Measurements from ENCODE around the gene C2orf92.
"Not testable (repeated sequence)": the region's sequence is repeated elsewhere in the genome, so short reads cannot be mapped to it uniquely, and the experiment has no call there.

C2orf92 gene

DNA sequence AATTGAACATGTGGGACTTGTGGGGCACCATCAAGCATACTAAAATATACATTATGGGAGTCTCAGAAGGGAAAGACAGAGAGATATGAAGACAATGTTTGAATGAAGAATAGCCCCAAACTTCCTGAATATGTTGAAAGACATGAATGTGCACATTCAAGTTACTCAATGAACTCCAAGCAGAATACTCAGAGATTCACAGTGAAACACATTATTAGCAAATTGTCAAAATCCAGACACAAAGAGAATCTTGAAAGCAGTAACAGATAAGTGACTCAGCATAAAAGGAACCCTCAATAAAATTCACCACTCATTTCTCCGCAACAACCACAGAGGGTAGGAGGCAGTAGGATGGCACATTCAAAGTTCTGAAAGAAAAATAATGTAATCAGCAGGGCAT, 8.8 kb downstream of the C2orf92 start:
- no peak overlapping the region for H3K4me3 ChIP-seq (ENCODE audit: low read length)
- DNase-seq (ENCODE audit: low read depth, low spot score) = no peak

- not testable (repeated sequence) for H3K4me3 ChIP-seq (ENCODE audit: low read length); DNase-seq (ENCODE audit: low read depth, low spot score)
These were observed 17.7 kb downstream of the C2orf92 start for GRCh38 chr2:97687235-97687634.

GRCh38 chr2:97688062-97688827, 18.7 kb downstream of the C2orf92 start:
- H3K4me3 ChIP-seq (ENCODE audit: low read length) = no peak overlapping the region

DNA sequence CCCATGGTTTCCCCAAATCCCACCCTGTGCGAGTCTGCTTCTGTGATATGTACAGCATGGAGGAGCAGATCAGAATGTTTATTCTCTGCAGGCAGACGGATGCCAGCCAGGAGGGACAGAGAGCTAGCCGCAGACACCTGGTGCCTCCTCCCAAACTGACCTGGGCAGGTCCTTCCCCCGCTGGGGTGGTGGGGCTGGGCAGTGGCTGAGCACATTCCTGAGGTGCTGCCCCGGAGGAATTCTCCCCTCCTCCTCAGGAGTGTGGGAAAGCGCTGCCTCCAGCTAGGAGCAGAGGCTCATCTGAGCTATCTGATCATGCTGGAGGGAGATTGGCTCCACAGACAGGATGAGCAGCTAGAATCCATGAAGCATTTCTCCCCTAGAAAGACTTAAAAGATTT, 21.7 kb downstream of the C2orf92 start:
- no peak for DNase-seq (ENCODE audit: low read depth, low spot score)
- H3K4me3 ChIP-seq (ENCODE audit: low read length) = no peak overlapping the region

More at GRCh38 chr2:97688062-97688827, 18.7 kb downstream of the C2orf92 start:
- no peak for DNase-seq (ENCODE audit: low read depth, low spot score)

GRCh38 chr2:97693476-97693875, 24.0 kb downstream of the C2orf92 start:
- H3K4me3 ChIP-seq (ENCODE audit: low read length) = no peak overlapping the region
- DNase-seq (ENCODE audit: low read depth, low spot score) = no peak

DNA sequence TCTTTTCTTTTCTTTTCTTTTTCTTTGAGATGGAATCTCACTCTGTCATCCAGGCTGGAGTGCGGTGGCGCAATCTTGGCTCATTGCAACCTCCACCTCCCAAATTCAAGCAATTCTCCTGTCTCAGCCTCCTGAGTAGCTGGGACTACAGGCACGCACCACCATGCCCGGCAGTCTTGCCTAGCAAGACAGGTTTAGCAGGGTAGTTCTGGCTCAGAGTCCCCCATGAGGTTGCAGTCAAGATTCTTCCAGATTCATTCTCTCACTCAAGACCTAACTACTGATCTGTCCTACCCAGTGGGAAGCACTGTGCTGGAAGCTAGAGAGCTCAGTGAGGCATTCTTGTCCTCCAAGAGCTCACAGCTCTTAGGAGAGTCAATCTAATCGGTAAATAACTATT, 26.2 kb downstream of the C2orf92 start:
- DNase-seq (ENCODE audit: low read depth, low spot score) = no peak
- no peak overlapping the region for H3K4me3 ChIP-seq (ENCODE audit: low read length)

DNA sequence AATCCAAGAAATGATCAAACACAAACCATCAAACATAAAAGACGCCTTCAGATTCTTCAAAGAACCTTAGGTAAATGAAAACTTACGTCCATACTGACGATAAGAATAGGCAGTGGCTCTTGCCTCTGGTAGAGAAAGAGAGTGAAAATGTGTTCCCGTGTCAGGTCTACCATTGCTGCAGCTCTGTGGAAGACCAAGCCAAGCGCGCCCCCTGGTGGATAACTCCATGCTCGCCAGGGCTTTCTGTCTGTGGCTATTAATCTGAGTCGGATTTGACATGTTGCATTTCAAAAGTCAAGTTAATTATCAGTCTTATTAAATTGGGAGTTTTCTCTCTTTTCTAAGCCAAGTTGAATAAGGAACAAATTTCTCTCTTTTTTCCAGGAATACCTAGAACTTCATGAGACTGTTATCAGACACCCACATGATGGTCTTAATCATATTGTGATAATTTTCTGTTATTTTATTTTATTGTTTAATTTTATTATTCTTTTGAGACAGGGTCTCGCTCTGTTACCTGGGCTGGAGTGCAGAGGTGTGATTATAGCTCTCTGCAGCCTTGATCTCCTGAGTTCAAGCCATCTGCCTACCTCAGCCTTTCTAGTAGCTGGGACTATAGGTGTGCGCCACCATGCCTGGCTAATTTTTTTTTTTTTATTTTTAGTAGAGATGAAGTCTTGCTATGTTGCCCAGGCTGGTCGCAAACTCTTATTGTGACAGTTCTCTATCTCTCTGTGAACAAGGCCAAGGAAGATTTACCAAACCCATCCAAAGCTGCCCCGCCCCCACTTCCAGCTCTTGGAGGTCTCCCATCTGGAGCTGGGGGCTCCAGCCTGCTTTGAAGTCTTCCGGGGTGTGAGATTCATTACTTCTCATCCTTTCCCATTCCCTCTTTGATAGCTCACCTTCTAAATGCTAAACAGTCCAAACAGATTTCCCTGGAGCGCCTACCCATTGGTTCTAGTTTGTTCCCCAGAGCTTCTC, 28.0 kb downstream of the C2orf92 start:
- no peak overlapping the region for H3K4me3 ChIP-seq (ENCODE audit: low read length)

GRCh38 chr2:97698530-97698929, 29.0 kb downstream of the C2orf92 start:
- DNase-seq (ENCODE audit: low read depth, low spot score) = no peak
- H3K4me3 ChIP-seq (ENCODE audit: low read length) = no peak overlapping the region

More for the DNA sequence above, 28.0 kb downstream of the C2orf92 start:
- peak; percentile 86 for DNase-seq (ENCODE audit: low read depth, low spot score)

DNA sequence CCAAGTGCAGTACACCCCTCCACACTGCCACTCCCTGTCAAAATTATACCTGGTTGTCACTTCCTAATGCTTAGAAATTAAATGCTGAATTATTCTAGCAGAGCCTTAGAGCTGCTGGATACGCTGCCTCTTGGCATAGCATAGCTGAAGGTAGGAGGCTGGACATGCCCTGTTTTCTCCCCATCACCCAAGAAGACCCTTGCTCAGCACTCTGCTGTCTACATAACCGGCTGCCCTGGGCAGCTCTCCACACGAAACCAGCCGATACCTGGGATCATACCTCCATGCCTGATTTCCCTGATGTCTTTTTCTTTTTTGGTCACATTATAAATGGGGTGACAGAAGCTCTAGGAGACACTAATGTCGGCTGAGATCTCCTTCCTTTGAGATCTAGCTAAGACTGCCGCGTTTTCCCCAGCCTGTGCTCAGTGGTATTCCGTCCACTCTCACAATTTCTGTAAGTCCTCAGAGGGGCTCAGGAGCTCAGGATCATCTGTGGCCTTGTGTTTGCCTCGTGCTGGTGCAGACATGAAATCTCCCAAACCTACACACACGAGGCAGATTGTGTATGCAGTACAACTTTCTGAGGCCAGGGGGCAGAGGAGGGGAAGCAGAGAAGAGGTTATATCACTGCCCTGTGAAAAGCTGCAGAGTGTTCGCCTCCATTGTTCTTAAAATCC, 30.4 kb downstream of the C2orf92 start:
- H3K4me3 ChIP-seq (ENCODE audit: low read length) = no peak overlapping the region
- DNase-seq (ENCODE audit: low read depth, low spot score) = peak; percentile 73

GRCh38 chr2:97701186-97701585, 31.7 kb downstream of the C2orf92 start:
- DNase-seq (ENCODE audit: low read depth, low spot score) = no peak
- no peak overlapping the region for H3K4me3 ChIP-seq (ENCODE audit: low read length)

- no peak for DNase-seq (ENCODE audit: low read depth, low spot score)
- no peak overlapping the region for H3K4me3 ChIP-seq (ENCODE audit: low read length)
These were observed 32.4 kb downstream of the C2orf92 start for GRCh38 chr2:97701851-97702465.

DNA sequence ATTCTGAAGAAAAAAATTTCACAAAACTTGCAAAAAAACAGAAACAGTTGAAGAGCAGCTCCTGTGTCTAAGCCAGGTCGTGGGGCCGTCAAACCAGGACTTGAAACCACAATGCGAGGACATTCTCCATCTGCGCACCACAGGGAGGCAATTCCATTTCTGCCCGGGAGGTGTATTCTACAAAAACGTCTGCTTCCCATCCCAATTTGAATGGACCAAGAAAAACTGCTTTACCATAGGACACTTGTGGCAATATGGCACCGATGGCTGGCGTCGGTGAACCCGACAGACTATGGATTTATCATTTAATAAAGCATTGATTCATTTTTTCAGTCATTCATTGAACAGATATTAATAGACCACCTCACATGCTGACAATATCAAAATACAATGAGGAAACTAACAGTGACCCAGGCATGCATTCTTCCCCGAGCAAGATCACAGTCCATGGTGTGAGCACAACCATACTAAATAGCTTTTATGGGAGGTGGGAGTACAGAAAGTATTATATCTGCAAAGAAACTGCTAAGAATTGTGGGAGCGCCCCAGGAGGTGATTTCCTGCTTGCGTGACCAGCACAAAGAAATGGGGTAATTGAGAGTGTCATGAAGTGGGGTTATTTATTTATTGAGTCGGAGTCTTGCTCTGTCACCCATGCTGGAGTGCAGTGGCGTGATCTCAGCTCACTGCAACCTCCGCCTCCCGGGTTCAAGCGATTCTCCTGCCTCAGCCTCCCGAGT, 33.4 kb downstream of the C2orf92 start:
- no peak for DNase-seq (ENCODE audit: low read depth, low spot score)

GRCh38 chr2:97703741-97704140, 34.2 kb downstream of the C2orf92 start:
- DNase-seq (ENCODE audit: low read depth, low spot score) = no peak
- no peak overlapping the region for H3K4me3 ChIP-seq (ENCODE audit: low read length)

More for the DNA sequence above, 33.4 kb downstream of the C2orf92 start:
- H3K4me3 ChIP-seq (ENCODE audit: low read length) = no peak overlapping the region

DNA sequence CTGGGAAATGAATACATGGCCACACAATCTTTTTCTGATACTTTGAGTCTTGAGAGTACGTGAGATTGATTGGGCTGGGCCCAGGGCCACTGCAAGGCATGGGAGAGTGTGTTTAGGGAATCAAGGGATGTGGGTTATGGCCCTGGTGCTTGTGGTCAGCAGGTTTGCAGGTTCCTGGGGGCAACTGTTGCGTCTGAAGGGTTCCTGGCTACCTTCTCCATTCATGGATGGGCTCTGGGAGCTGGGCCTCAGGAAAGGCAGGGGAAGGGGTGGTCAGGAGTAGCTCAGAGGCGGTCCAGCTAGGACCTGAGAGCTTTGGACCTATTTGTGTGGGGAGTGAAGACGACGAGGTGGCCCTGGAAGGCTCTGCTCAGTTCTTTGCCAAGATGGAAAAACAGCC, 35.5 kb downstream of the C2orf92 start:
- no peak for DNase-seq (ENCODE audit: low read depth, low spot score)
- no peak overlapping the region for H3K4me3 ChIP-seq (ENCODE audit: low read length)

- H3K4me3 ChIP-seq (ENCODE audit: low read length) = no peak overlapping the region
- DNase-seq (ENCODE audit: low read depth, low spot score) = no peak
These were observed 36.6 kb downstream of the C2orf92 start for GRCh38 chr2:97706112-97706511.

- DNase-seq (ENCODE audit: low read depth, low spot score) = no peak
- H3K4me3 ChIP-seq (ENCODE audit: low read length) = no peak overlapping the region
These were observed 37.3 kb downstream of the C2orf92 start for GRCh38 chr2:97706708-97707345.

GRCh38 chr2:97707362-97708047, 38.0 kb downstream of the C2orf92 start:
- no peak overlapping the region for H3K4me3 ChIP-seq (ENCODE audit: low read length)
- DNase-seq (ENCODE audit: low read depth, low spot score) = no peak

DNA sequence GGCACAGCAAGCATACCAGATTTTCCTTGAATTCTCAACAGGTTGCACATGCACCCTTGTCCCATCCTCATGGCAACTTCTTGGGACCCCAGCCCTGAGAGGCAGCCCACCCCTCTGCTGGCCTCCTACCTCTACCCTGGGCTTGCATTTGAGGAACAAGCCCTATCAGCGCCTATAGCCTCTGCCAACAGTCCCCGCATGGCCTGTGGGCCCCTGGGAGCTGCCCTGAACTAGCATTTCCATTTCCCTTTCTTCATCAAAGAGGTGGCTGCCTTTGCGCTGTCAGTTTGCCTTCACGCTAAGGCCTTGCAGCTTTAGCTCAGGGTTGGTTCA, 38.5 kb downstream of the C2orf92 start:
- no peak overlapping the region for H3K4me3 ChIP-seq (ENCODE audit: low read length)
- no peak for DNase-seq (ENCODE audit: low read depth, low spot score)

All from Jurkat, Clone E6-1 (cell line).